Transverse colon (tissue), 4 donors: ENCODE results near the gene BAG2. TPM values are rescaled to one million over a fixed set of nuclear protein-coding genes. Genes with fewer than 3 reads are reported as not detected.

Experiments used
- DNase-seq: peaks from one replicate; pipeline ENCODE4 v3.0.0-alpha.2; 2019
- H3K27ac ChIP-seq, 4 donors: fragments of 200-600 bp; sonication (generic); 2 replicates each; pipeline ENCODE4 v1.5.1; 2016 to 2018; ENCODE audit warnings: inconsistent platforms in 4 of 4
- H3K27me3 ChIP-seq: fragments of 200-600 bp; sonication (generic); 2 replicates; pipeline ENCODE4 v1.5.1; 2017; ENCODE audit warnings: inconsistent platforms
- H3K36me3 ChIP-seq, 4 donors: fragments of 200-600 bp; sonication (generic); 2 replicates each; pipeline ENCODE4 v1.5.1; 2017 to 2019; ENCODE audit warnings: inconsistent platforms in 4 of 4
- H3K4me1 ChIP-seq, 4 donors: fragments of 200-600 bp; sonication (generic); 2 replicates each; pipeline ENCODE4 v1.5.1; 2017 to 2020; ENCODE audit warnings: inconsistent platforms in 4 of 4
- H3K4me3 ChIP-seq, 4 donors: fragments of 200-600 bp; sonication (generic); 1 replicate in 1 of 4; 2 replicates in 3 of 4; pipeline versions ENCODE4 v1.5.1 to v1.6.1; 2017 to 2019; ENCODE audit warnings: inconsistent platforms in 4 of 4
- H3K9me3 ChIP-seq, 2 donors: fragments of 200-600 bp; sonication (generic); 2 replicates each; pipeline ENCODE4 v1.5.1; 2017 to 2019; ENCODE audit warnings: inconsistent platforms in 2 of 2
- EP300 ChIP-seq: sonication (generic); formaldehyde crosslinking; IDR thresholded peaks from one replicate; pipeline ENCODE4 v1.6.1; 2017; ENCODE audit warnings: antibody characterized with exemption, low read depth
- POLR2A ChIP-seq: fragments of 450-650 bp; IDR thresholded peaks from one replicate; pipeline ENCODE4 v1.6.1; 2016; ENCODE audit warnings: antibody characterized with exemption, mild to moderate bottlenecking, moderate library complexity
- POLR2AphosphoS5 ChIP-seq, 3 donors: sonication (generic); formaldehyde crosslinking; IDR thresholded peaks; one replicate each; pipeline ENCODE4 v1.6.1; 2016; ENCODE audit warnings: antibody characterized with exemption in 3 of 3
- WGBS, 2 donors: methylation state at CpG; one replicate each; pipeline ENCODE4 v1.1.5; 2018; ENCODE audit warnings: low coverage in 1 of 2; 5-methylcytosine and 5-hydroxymethylcytosine counted together
- in situ Hi-C, 4 donors: fragments of 200-750 bp; cut with MboI; loops; one replicate each; pipeline versions ENCODE4 v1.15.0 to v1.15.1; 2017; ENCODE audit warnings: low sequenced_read_pairs in 3 of 4, low pct_ligation_motif_present in 1 of 4, low pct_unique_long_range_greater_than_20kb in 1 of 4
- intact Hi-C: fragments of 100-400 bp; cut with DNase I; formaldehyde crosslinking; loops from one replicate; pipeline ENCODE4 v1.15.1; 2023; ENCODE audit warnings: low total_unique reads
- total RNA-seq, 4 donors: library from RNA; depleted of rRNA; stranded (reverse); fragments of >200 nt; gene quantifications; one replicate each; pipeline ENCODE4 v1.1.0, GENCODE V29; 2016
- TF ChIP-seq, protein P1 (sequence below), 5 experiments: fragments of 200-600 bp in 3 of 5; fragments of 450-650 bp in 2 of 5; sonication (generic) in 3 of 5; IDR thresholded peaks; 1 replicate in 2 of 5; 2 replicates in 3 of 5; pipeline ENCODE4 v1.5.1; 2016 to 2017; ENCODE audit warnings: antibody characterized with exemption in 5 of 5, inconsistent platforms in 3 of 5, mild to moderate bottlenecking in 2 of 5, moderate library complexity in 1 of 5

The BAG2 gene
- total RNA-seq, 4 donors from 2014 or later, result 7.1 to 49.0 (median 10.7) TPM

DNA sequence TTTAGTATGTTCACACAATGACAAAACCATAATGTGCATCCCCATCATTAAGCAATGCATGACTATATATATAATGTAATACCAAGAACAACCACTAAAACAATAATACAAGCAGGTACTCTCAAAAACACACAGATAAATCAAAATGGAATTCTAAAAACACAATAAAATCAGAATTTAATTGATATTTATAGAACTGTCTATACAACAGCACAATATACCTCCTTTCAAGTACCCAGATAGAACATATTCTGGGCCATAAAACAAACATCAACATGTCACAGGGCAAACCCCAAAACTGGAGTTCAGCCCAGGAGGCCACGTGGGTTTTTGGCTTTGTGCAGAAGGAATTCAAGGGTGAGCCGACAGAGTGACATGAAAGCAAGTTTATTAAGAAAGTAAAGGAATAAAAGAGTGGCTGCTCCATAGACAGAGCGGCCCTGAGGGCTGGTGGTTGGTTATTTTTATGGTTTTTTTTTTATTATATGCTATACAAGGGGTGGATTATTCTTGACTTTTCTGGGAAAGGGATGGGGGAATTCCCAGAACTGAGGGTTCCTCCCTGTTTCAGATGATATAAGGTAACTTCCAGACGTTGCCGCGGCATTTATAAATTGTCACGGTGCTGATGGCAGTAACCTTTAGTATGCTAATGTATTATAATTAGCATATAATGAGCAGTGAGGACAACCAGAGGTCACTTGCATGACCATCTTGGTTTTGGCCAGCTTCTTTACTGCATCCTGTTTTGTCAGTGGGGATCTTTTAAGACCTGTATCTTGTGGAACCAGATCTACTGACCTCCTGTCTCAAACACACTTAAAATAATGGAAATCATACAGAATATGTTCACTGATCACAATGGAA lies 44.3 kb downstream of the BAG2 start:
- H3K27me3 ChIP-seq, result no peaks in the 10 kb centered on the region
- peak; percentile 53 for DNase-seq
- 55 to 59% methylated on average over 4 to 7 of the region's 7 CpGs for WGBS, 2 donors
- H3K27ac ChIP-seq, result peak overlapping the region; percentile 24 to 95 (median 55)
- in situ Hi-C loops, result no loop called here
- H3K4me1 ChIP-seq, result peaks cover 2 to 21% (median 8%) of the 10 kb centered on the region in 4 donors
- peak overlapping the region in 1 of 4 donors; percentile 2 for H3K4me3 ChIP-seq
- no peaks in the 10 kb centered on the region for H3K36me3 ChIP-seq
- TF ChIP-seq POLR2A, result no peak
- TF ChIP-seq, protein P1, sequence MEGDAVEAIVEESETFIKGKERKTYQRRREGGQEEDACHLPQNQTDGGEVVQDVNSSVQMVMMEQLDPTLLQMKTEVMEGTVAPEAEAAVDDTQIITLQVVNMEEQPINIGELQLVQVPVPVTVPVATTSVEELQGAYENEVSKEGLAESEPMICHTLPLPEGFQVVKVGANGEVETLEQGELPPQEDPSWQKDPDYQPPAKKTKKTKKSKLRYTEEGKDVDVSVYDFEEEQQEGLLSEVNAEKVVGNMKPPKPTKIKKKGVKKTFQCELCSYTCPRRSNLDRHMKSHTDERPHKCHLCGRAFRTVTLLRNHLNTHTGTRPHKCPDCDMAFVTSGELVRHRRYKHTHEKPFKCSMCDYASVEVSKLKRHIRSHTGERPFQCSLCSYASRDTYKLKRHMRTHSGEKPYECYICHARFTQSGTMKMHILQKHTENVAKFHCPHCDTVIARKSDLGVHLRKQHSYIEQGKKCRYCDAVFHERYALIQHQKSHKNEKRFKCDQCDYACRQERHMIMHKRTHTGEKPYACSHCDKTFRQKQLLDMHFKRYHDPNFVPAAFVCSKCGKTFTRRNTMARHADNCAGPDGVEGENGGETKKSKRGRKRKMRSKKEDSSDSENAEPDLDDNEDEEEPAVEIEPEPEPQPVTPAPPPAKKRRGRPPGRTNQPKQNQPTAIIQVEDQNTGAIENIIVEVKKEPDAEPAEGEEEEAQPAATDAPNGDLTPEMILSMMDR (IDR thresholded peaks at IDR 0.05), result peak; percentile 16 to 36 (median 27)
- no peak for TF ChIP-seq EP300
- TF ChIP-seq POLR2AphosphoS5 (IDR thresholded peaks at IDR 0.05), result peak in 2 of 3 donors; percentile 26 to 28
- no peaks in the 10 kb centered on the region for H3K9me3 ChIP-seq
- intact Hi-C loops, result no loop called here

DNA sequence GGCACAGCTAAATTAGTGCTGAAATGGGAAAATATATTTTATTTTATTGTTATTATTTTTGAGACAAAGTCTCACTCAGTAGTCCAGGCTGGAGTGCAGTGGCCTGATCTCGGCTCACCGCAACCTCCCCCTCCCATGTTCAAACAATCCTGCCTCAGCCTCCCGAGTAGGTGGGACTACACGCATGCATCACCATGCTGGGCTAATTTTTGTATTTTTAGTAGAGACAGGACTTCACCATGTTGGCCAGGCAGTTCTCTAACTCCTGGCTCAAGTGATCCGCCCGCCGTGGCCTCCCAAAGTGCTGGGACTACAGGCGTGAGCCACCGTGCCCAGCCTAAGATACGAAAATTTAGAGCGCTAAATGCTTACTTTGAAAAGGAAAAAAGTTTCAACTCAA lies 45.1 kb downstream of the BAG2 start:
- H3K4me3 ChIP-seq, result no peak overlapping the region
- intact Hi-C loops (no loop called here), in situ Hi-C loops (no loop called here)
- WGBS, 2 donors, result 94 to 95% methylated on average over 11 of the region's 11 CpGs
- TF ChIP-seq EP300, result no peak
- no peak for TF ChIP-seq POLR2A
- TF ChIP-seq, protein P1 (IDR thresholded peaks at IDR 0.05), result no peak
- no peak for TF ChIP-seq POLR2AphosphoS5 (IDR thresholded peaks at IDR 0.05)
- no peaks in the 10 kb centered on the region for H3K9me3 ChIP-seq
- H3K27ac ChIP-seq, result peak overlapping the region; percentile 24 to 95 (median 55)
- peaks cover 0 to 21% (median 8%) of the 10 kb centered on the region in 4 donors for H3K4me1 ChIP-seq
- H3K27me3 ChIP-seq, result no peaks in the 10 kb centered on the region
- H3K36me3 ChIP-seq, result no peaks in the 10 kb centered on the region
- no peak for DNase-seq

DNA sequence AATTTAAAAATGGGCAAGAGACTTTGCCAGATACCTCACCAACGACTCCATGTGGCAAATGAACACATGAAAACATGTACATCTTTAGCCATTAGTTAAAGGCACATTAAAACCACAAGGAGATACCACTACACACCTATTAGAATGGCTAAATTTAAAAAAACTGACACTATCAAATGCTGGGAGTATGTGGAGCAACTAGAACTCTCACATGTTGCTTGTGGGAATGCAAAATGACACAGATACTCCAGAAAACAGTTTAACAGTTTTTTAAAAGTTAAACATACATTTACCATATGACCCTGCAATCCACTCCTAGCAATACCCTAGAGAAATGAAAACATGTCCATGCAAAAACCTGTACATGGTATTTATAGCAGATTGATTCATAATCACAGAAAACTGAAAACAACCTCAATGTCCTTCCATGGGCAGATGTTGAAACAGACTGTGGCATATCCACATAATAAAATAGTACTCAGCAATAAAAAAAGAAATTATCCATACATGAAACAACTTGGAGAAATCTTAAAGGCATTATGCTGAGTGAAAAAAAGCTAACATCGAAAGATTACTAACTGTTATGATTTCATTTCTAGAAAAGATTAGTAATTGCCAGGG lies 48.1 kb downstream of the BAG2 start:
- Histone ChIP-seq H3K36me3 (no peaks in the 10 kb centered on the region), H3K27ac (peak overlapping the region; percentile 89 to 96 (median 94)), H3K27me3 (no peaks in the 10 kb centered on the region), H3K4me3 (peak overlapping the region in 3 of 4 donors; percentile 76 to 92 (median 90)), H3K9me3 (no peaks in the 10 kb centered on the region), H3K4me1 (peaks cover 5 to 38% (median 8%) of the 10 kb centered on the region in 4 donors)
- in situ Hi-C loops, result no loop called here
- TF ChIP-seq, protein P1 (IDR thresholded peaks at IDR 0.05), result no peak
- TF ChIP-seq POLR2AphosphoS5 (IDR thresholded peaks at IDR 0.05), result no peak
- TF ChIP-seq POLR2A, result no peak
- no peak for TF ChIP-seq EP300
- DNase-seq, result no peak
- intact Hi-C loops, result loop anchor here (5.0 kb wide), 1 partner anchor 43 kb away; no protein-coding TSS in a partner anchor
- WGBS, 2 donors, result 86 to 96% methylated on average over 2 of the region's 2 CpGs
